ENCODE results near the gene C6orf47. TPM values are rescaled to one million over a fixed set of nuclear protein-coding genes. Genes with fewer than 3 reads are reported as not detected.

The C6orf47 gene
- total and polyA plus RNA-seq, 2 of the 13 experiments (the other 11 are each of a cell fraction or from before 2014, with no cell fraction given): 1.7 to 18.1 TPM

DNA sequence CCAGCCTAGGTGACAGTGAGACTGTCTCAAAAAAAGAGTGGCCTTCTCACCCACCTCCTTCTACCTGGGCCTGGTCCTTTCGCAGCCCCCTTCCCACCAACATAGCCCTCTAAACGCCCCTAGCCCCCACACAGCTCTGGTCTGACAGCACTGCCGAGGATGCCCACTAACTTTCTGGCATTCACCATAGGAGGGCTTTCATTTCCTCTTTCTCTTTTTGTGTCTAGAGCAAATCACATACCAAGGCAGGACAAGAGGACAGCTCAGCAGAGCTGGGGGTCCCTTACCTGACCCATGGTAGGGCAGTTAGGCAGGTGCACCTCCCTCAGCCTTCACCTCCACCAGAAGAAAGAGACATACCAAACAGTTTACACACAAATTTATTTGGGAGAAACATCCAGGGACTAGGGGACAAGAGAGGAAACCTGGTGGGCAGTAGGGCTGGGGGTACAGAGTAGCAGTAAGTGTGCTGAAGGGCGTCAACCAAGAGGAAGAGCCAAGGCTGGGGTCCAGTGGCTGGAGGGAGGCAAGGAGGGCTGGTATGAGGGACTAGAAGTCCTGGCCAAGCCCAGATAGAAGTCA is 15.8 kb upstream of the C6orf47 start:
- Histone ChIP-seq H2AFZ (ENCODE audit: low read length) (no peak overlapping the region), H3K79me2 (ENCODE audit: insufficient read depth, low read length) (no peaks in the 10 kb centered on the region), H3K9me3 (ENCODE audit: low read length) (no peaks in the 10 kb centered on the region), H3K4me1 (ENCODE audit: insufficient read depth, low read length) (peaks cover 11% of the 10 kb centered on the region), H3K9ac (ENCODE audit: insufficient read depth, low read depth, low read length) (no peak overlapping the region), H3K4me3 (replicated peaks in 1 of 3; ENCODE audit: insufficient read depth in 1 of 3, low read depth in 2 of 3, low read length in 3 of 3) (no peak overlapping the region), H3K27ac (ENCODE audit: extremely low read length, insufficient read depth, low read length) (no peak overlapping the region), H3K4me2 (ENCODE audit: low read depth, low read length) (no peak overlapping the region), H4K20me1 (ENCODE audit: insufficient read depth, low read length) (no peaks in the 10 kb centered on the region), H3K36me3 (replicated peaks in 1 of 2; ENCODE audit: control insufficient read depth in 1 of 2, insufficient read depth in 2 of 2, low read length in 2 of 2) (peaks cover 10 to 14% of the 10 kb centered on the region in 2 experiments), H3K27me3 (ENCODE audit: control insufficient read depth in 1 of 2, insufficient read depth in 2 of 2, low read length in 2 of 2) (no peaks in the 10 kb centered on the region)
- ATAC-seq (no peak), FAIRE-seq (no peak), DNase-seq (ENCODE audit: low spot score) (no peak)
- WGBS (ENCODE audit: low lambda C conversion rate): 84% methylated on average over 4 of the region's 4 CpGs
- no TSS peak for BruUV-seq (replicated peaks)
- in situ Hi-C loops (cut with HindIII; ENCODE audit: extremely low pct_ligation_motif_present, low pct_unique_long_range_greater_than_20kb) (no loop called here), intact Hi-C loops (cut with micrococcal nuclease; ENCODE audit: unreplicated experiment) (no loop called here)
- TF ChIP-seq ZNF850 (CRISPR knock-in tag; conservative IDR thresholded peaks at IDR 0.05) (no peak), ATF7 (IDR thresholded peaks at IDR 0.05) (no peak), ATF7 (CRISPR knock-in tag; IDR thresholded peaks at IDR 0.05) (no peak), ZNF296 (CRISPR knock-in tag; conservative IDR thresholded peaks at IDR 0.05) (no peak), TCF12 (IDR thresholded peaks at IDR 0.05) (no peak), TCF12 (CRISPR knock-in tag; IDR thresholded peaks at IDR 0.05) (no peak)
- TF ChIP-seq, protein P1, sequence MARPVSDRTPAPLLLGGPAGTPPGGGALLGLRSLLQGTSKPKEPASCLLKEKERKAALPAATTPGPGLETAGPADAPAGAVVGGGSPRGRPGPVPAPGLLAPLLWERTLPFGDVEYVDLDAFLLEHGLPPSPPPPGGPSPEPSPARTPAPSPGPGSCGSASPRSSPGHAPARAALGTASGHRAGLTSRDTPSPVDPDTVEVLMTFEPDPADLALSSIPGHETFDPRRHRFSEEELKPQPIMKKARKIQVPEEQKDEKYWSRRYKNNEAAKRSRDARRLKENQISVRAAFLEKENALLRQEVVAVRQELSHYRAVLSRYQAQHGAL (CRISPR knock-in tag; IDR thresholded peaks at IDR 0.05; ENCODE audit: not compliant biosample characterization): no peak
- TF ChIP-seq, protein P2, sequence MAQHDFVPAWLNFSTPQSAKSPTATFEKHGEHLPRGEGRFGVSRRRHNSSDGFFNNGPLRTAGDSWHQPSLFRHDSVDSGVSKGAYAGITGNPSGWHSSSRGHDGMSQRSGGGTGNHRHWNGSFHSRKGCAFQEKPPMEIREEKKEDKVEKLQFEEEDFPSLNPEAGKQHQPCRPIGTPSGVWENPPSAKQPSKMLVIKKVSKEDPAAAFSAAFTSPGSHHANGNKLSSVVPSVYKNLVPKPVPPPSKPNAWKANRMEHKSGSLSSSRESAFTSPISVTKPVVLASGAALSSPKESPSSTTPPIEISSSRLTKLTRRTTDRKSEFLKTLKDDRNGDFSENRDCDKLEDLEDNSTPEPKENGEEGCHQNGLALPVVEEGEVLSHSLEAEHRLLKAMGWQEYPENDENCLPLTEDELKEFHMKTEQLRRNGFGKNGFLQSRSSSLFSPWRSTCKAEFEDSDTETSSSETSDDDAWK (CRISPR knock-in tag; IDR thresholded peaks at IDR 0.05): no peak
- CTCF ChIA-PET (ENCODE audit: low intra/inter-chr PET ratio, low total read pairs): no interaction called here
- POLR2A ChIA-PET: no interaction called here

Measured in HepG2 (cell line).